Measurements from ENCODE around the gene IFT57.
A peak's percentile ranks its signal among the peaks of the same experiment; 100 is the strongest.

IFT57 gene

GRCh38 chr3:108133858-108134554 is 88.2 kb downstream of the IFT57 start:
- no peak for TF ChIP-seq CTCF (conservative IDR thresholded peaks at IDR 0.05; ENCODE audit: low read length)
- no peak for TF ChIP-seq EZH2phosphoT487 (IDR thresholded peaks at IDR 0.05; ENCODE audit: borderline replicate concordance)
- Histone ChIP-seq H3K27me3 (ENCODE audit: insufficient read depth, low read length, poor library complexity, severe bottlenecking) (no peaks in the 10 kb centered on the region), H3F3A (ENCODE audit: low read depth) (no peaks in the 10 kb centered on the region), H3K9ac (ENCODE audit: low read depth, low read length, poor library complexity, severe bottlenecking) (peak overlapping the region; percentile 49), H3K79me2 (ENCODE audit: insufficient read depth, low read length) (peaks cover 19% of the 10 kb centered on the region; the same call in 1 of the 2 replicates), H3K9me2 (replicated peaks; ENCODE audit: low read depth, low read length) (no peaks in the 10 kb centered on the region), H3K4me2 (ENCODE audit: low read depth, low read length, poor library complexity, severe bottlenecking) (peak overlapping the region; percentile 67), H3K4me3 (ENCODE audit: low read length, poor library complexity, severe bottlenecking) (peak overlapping the region; percentile 25), H3K36me3 (ENCODE audit: insufficient read depth, low read length) (peaks cover 6% of the 10 kb centered on the region; the same call in 1 of the 2 replicates), H3K4me1 (ENCODE audit: insufficient read depth, low read length, poor library complexity, severe bottlenecking) (peaks cover 65% of the 10 kb centered on the region), H3K9me3 (ENCODE audit: insufficient read depth, low read depth, low read length) (no peaks in the 10 kb centered on the region), H4K20me1 (ENCODE audit: insufficient read depth, low read length, poor library complexity, severe bottlenecking) (no peaks in the 10 kb centered on the region), H2AFZ (ENCODE audit: low read length) (no peak overlapping the region)

- peaks cover 29% of the 10 kb centered on the region for H3K79me2 ChIP-seq (ENCODE audit: insufficient read depth, low read length)
- H2AFZ ChIP-seq (ENCODE audit: low read length) = no peak overlapping the region
- no peaks in the 10 kb centered on the region for H3K9me3 ChIP-seq (ENCODE audit: insufficient read depth, low read depth, low read length)
- H3K36me3 ChIP-seq (ENCODE audit: insufficient read depth, low read length) = peaks cover 6% of the 10 kb centered on the region; the same call in 1 of the 2 replicates
- peaks cover 75% of the 10 kb centered on the region for H3K4me1 ChIP-seq (ENCODE audit: insufficient read depth, low read length, poor library complexity, severe bottlenecking)
- TF ChIP-seq EZH2phosphoT487 (IDR thresholded peaks at IDR 0.05; ENCODE audit: borderline replicate concordance) (no peak), CTCF (conservative IDR thresholded peaks at IDR 0.05; ENCODE audit: low read length) (no peak)
- H3K9ac ChIP-seq (ENCODE audit: low read depth, low read length, poor library complexity, severe bottlenecking) = peak overlapping the region; percentile 49
- H4K20me1 ChIP-seq (ENCODE audit: insufficient read depth, low read length, poor library complexity, severe bottlenecking) = no peaks in the 10 kb centered on the region
- peak overlapping the region; percentile 37 for H3K4me3 ChIP-seq (ENCODE audit: low read length, poor library complexity, severe bottlenecking)
- peak overlapping the region; percentile 67 for H3K4me2 ChIP-seq (ENCODE audit: low read depth, low read length, poor library complexity, severe bottlenecking)
- no peaks in the 10 kb centered on the region for H3F3A ChIP-seq (ENCODE audit: low read depth)
- no peaks in the 10 kb centered on the region for H3K9me2 ChIP-seq (replicated peaks; ENCODE audit: low read depth, low read length)
- H3K27me3 ChIP-seq (ENCODE audit: insufficient read depth, low read length, poor library complexity, severe bottlenecking) = no peaks in the 10 kb centered on the region
Observed at GRCh38 chr3:108133048-108133369, 89.2 kb downstream of the IFT57 start.

GRCh38 chr3:108131475-108132134 is 90.6 kb downstream of the IFT57 start:
- Histone ChIP-seq H3K4me2 (ENCODE audit: low read depth, low read length, poor library complexity, severe bottlenecking) (peak overlapping the region; percentile 67), H2AFZ (ENCODE audit: low read length) (no peak overlapping the region), H3K4me1 (ENCODE audit: insufficient read depth, low read length, poor library complexity, severe bottlenecking) (peaks cover 85% of the 10 kb centered on the region)

More at GRCh38 chr3:108131475-108132134, 90.6 kb downstream of the IFT57 start:
- peaks cover 6% of the 10 kb centered on the region; the same call in 1 of the 2 replicates for H3K36me3 ChIP-seq (ENCODE audit: insufficient read depth, low read length)
- no peaks in the 10 kb centered on the region for H3K9me2 ChIP-seq (replicated peaks; ENCODE audit: low read depth, low read length)
- no peaks in the 10 kb centered on the region for H3K9me3 ChIP-seq (ENCODE audit: insufficient read depth, low read depth, low read length)
- no peaks in the 10 kb centered on the region for H3K27me3 ChIP-seq (ENCODE audit: insufficient read depth, low read length, poor library complexity, severe bottlenecking)
- peaks cover 42% of the 10 kb centered on the region for H3K79me2 ChIP-seq (ENCODE audit: insufficient read depth, low read length)
- H3K4me3 ChIP-seq (ENCODE audit: low read length, poor library complexity, severe bottlenecking) = no peak overlapping the region
- no peaks in the 10 kb centered on the region for H4K20me1 ChIP-seq (ENCODE audit: insufficient read depth, low read length, poor library complexity, severe bottlenecking)
- H3F3A ChIP-seq (ENCODE audit: low read depth) = no peaks in the 10 kb centered on the region
- no peak overlapping the region for H3K9ac ChIP-seq (ENCODE audit: low read depth, low read length, poor library complexity, severe bottlenecking)
- TF ChIP-seq CTCF (conservative IDR thresholded peaks at IDR 0.05; ENCODE audit: low read length) = no peak
- no peak for TF ChIP-seq EZH2phosphoT487 (IDR thresholded peaks at IDR 0.05; ENCODE audit: borderline replicate concordance)
